SHP77 treated with DMSO at 0.1 percent for 48 hours (cell line): Measurements from ENCODE around the gene FAM200A.
"Not testable (repeated sequence)": the region's sequence is repeated elsewhere in the genome, so short reads cannot be mapped to it uniquely, and the experiment has no call there.

ENCODE experiments used
- DNase-seq: peaks from one replicate; lab custom pipeline; 2025; lab: John Stamatoyannopoulos, UW

The FAM200A gene

GRCh38 chr7:99551767-99552463 is at the start of gene FAM200A:
Gene FAM200A (minus strand): TSS chr7:99552114. CDS start chr7:99548407, 3,707 bp downstream.
- DNase-seq = peak; percentile 80

- DNase-seq = no peak
Measured at GRCh38 chr7:99599836-99600235, 47.9 kb upstream of the FAM200A start.

GRCh38 chr7:99597762-99598501 is 46.0 kb upstream of the FAM200A start, which contains the start of gene TMEM225B:
Gene TMEM225B (plus strand): TSS chr7:99598267. CDS start chr7:99604389, 6,122 bp downstream.
- DNase-seq = no peak

- no peak for DNase-seq
Measured at GRCh38 chr7:99596408-99596955, 44.6 kb upstream of the FAM200A start.

GRCh38 chr7:99594948-99595745 is 43.2 kb upstream of the FAM200A start:
- DNase-seq = no peak

GRCh38 chr7:99588868-99589267 is 37.0 kb upstream of the FAM200A start:
- DNase-seq = no peak

GRCh38 chr7:99580778-99581332 is 28.9 kb upstream of the FAM200A start:
- DNase-seq = not testable (repeated sequence)

- no peak for DNase-seq
Measured at GRCh38 chr7:99579956-99580777, 28.3 kb upstream of the FAM200A start.

- DNase-seq = no peak
Measured at GRCh38 chr7:99579281-99579955, 27.5 kb upstream of the FAM200A start.

- DNase-seq = no peak
Measured at GRCh38 chr7:99576251-99576650, 24.3 kb upstream of the FAM200A start.

- DNase-seq = no peak
Measured at GRCh38 chr7:99573257-99573656, 21.3 kb upstream of the FAM200A start.

- DNase-seq = no peak
Measured at GRCh38 chr7:99571768-99572167, 19.9 kb upstream of the FAM200A start.

GRCh38 chr7:99568770-99569169 is 16.9 kb upstream of the FAM200A start:
- DNase-seq = not testable (repeated sequence)

- no peak for DNase-seq
Measured at GRCh38 chr7:99563650-99564049, 11.7 kb upstream of the FAM200A start.

- no peak for DNase-seq
Measured at GRCh38 chr7:99562832-99563231, 10.9 kb upstream of the FAM200A start.

GRCh38 chr7:99562114-99562784 is 10.3 kb upstream of the FAM200A start:
- no peak for DNase-seq

GRCh38 chr7:99561737-99562051 is 9.8 kb upstream of the FAM200A start:
- no peak for DNase-seq

- DNase-seq = no peak
Measured at GRCh38 chr7:99560834-99561736, 9.2 kb upstream of the FAM200A start.
